Effector memory CD4-positive, alpha-beta T cell (primary cell): ENCODE results near the gene MLLT10.
"Not testable (repeated sequence)": the region's sequence is repeated elsewhere in the genome, so short reads cannot be mapped to it uniquely, and the experiment has no call there.

ENCODE experiments used
- DNase-seq, 3 donors: peaks; one replicate each; pipeline ENCODE4 v3.0.0-alpha.2; 2020
- H3K27ac ChIP-seq: 2 replicates; pipeline ENCODE4 v1.7.0; 2013; ENCODE audit warnings: mild to moderate bottlenecking, low read length, moderate library complexity; ENCODE audit not compliant: insufficient read depth, poor library complexity, severe bottlenecking
- H3K27me3 ChIP-seq: replicated peaks from 2 replicates; pipeline ENCODE4 v1.7.0; 2013; ENCODE audit warnings: mild to moderate bottlenecking, low read length; ENCODE audit not compliant: insufficient read depth, control insufficient read depth, poor library complexity, severe bottlenecking
- H3K36me3 ChIP-seq: 2 replicates; pipeline ENCODE4 v1.7.0; 2013; ENCODE audit warnings: mild to moderate bottlenecking, low read length, moderate library complexity; ENCODE audit not compliant: control insufficient read depth, insufficient read depth
- H3K4me1 ChIP-seq: 2 replicates; pipeline ENCODE4 v1.7.0; 2013; ENCODE audit warnings: low read length, mild to moderate bottlenecking; ENCODE audit not compliant: control insufficient read depth, insufficient read depth, poor library complexity, severe bottlenecking
- H3K4me3 ChIP-seq: 2 replicates; pipeline ENCODE4 v1.7.0; 2013; ENCODE audit warnings: low read length, low read depth, mild to moderate bottlenecking; ENCODE audit not compliant: insufficient read depth, poor library complexity, severe bottlenecking
- H3K9me3 ChIP-seq: 2 replicates; pipeline ENCODE4 v1.7.0; 2013; ENCODE audit warnings: mild to moderate bottlenecking, low read length, moderate library complexity; ENCODE audit not compliant: control insufficient read depth

The MLLT10 gene

GRCh38 chr10:21536874-21537273, 2.8 kb downstream of the MLLT10 start:
- no peak overlapping the region for H3K27ac ChIP-seq
- no peaks in the 10 kb centered on the region for H3K9me3 ChIP-seq
- peaks cover 11% of the 10 kb centered on the region for H3K36me3 ChIP-seq
- H3K4me1 ChIP-seq = peaks cover 5% of the 10 kb centered on the region
- no peaks in the 10 kb centered on the region for H3K27me3 ChIP-seq
- no peak overlapping the region for H3K4me3 ChIP-seq
- DNase-seq = no peak

GRCh38 chr10:21540701-21541100, 6.7 kb downstream of the MLLT10 start:
- H3K4me3 ChIP-seq, H3K27me3 ChIP-seq, H3K27ac ChIP-seq, DNase-seq, H3K4me1 ChIP-seq, H3K9me3 ChIP-seq: not testable (repeated sequence)
- H3K36me3 ChIP-seq = peaks cover 44% of the 10 kb centered on the region

GRCh38 chr10:21547246-21547645, 13.2 kb downstream of the MLLT10 start:
- Histone ChIP-seq H3K4me3 (no peak overlapping the region), H3K27me3 (no peaks in the 10 kb centered on the region), H3K36me3 (peaks cover 35% of the 10 kb centered on the region), H3K9me3 (no peaks in the 10 kb centered on the region), H3K4me1 (no peaks in the 10 kb centered on the region), H3K27ac (no peak overlapping the region)
- DNase-seq = no peak

GRCh38 chr10:21552638-21553037, 18.6 kb downstream of the MLLT10 start:
- peaks cover 29% of the 10 kb centered on the region for H3K36me3 ChIP-seq
- no peak overlapping the region for H3K27ac ChIP-seq
- H3K9me3 ChIP-seq = no peaks in the 10 kb centered on the region

GRCh38 chr10:21556527-21556926, 22.5 kb downstream of the MLLT10 start:
- H3K4me1 ChIP-seq = no peaks in the 10 kb centered on the region
- no peak overlapping the region for H3K4me3 ChIP-seq
- no peak for DNase-seq
- H3K27me3 ChIP-seq = no peaks in the 10 kb centered on the region
- H3K9me3 ChIP-seq = no peaks in the 10 kb centered on the region
- H3K36me3 ChIP-seq = peaks cover 45% of the 10 kb centered on the region
- H3K27ac ChIP-seq = no peak overlapping the region

More at GRCh38 chr10:21552638-21553037, 18.6 kb downstream of the MLLT10 start:
- no peak overlapping the region for H3K4me3 ChIP-seq
- H3K27me3 ChIP-seq = no peaks in the 10 kb centered on the region
- DNase-seq = no peak
- no peaks in the 10 kb centered on the region for H3K4me1 ChIP-seq

GRCh38 chr10:21558984-21559383, 25.0 kb downstream of the MLLT10 start:
- not testable (repeated sequence) for H3K4me3 ChIP-seq, H3K9me3 ChIP-seq, DNase-seq, H3K27ac ChIP-seq, H3K27me3 ChIP-seq, H3K4me1 ChIP-seq
- peaks cover 33% of the 10 kb centered on the region for H3K36me3 ChIP-seq

GRCh38 chr10:21570761-21571521, 36.9 kb downstream of the MLLT10 start:
- H3K27ac ChIP-seq = no peak overlapping the region
- H3K9me3 ChIP-seq = no peaks in the 10 kb centered on the region
- DNase-seq = no peak
- H3K36me3 ChIP-seq = peaks cover 5% of the 10 kb centered on the region
- no peaks in the 10 kb centered on the region for H3K27me3 ChIP-seq
- no peak overlapping the region for H3K4me3 ChIP-seq
- H3K4me1 ChIP-seq = no peaks in the 10 kb centered on the region

GRCh38 chr10:21572578-21572977, 38.5 kb downstream of the MLLT10 start:
- Histone ChIP-seq H3K27ac (no peak overlapping the region), H3K4me3 (no peak overlapping the region), H3K27me3 (no peaks in the 10 kb centered on the region), H3K9me3 (no peaks in the 10 kb centered on the region), H3K4me1 (no peaks in the 10 kb centered on the region), H3K36me3 (peaks cover 5% of the 10 kb centered on the region)
- DNase-seq = no peak

GRCh38 chr10:21574514-21574913, 40.5 kb downstream of the MLLT10 start:
- not testable (repeated sequence) for H3K36me3 ChIP-seq, DNase-seq, H3K27ac ChIP-seq, H3K4me3 ChIP-seq, H3K9me3 ChIP-seq, H3K27me3 ChIP-seq, H3K4me1 ChIP-seq

- H3K9me3 ChIP-seq = no peaks in the 10 kb centered on the region
- no peak overlapping the region for H3K27ac ChIP-seq
- no peaks in the 10 kb centered on the region for H3K27me3 ChIP-seq
- no peak overlapping the region for H3K4me3 ChIP-seq
- no peaks in the 10 kb centered on the region for H3K4me1 ChIP-seq
- H3K36me3 ChIP-seq = no peaks in the 10 kb centered on the region
- no peak for DNase-seq
These were observed 45.3 kb downstream of the MLLT10 start for GRCh38 chr10:21579291-21579690.
